ENCODE results near the gene HOXB4. TPM values are rescaled to one million over a fixed set of nuclear protein-coding genes. Genes with fewer than 3 reads are reported as not detected.

HOXB4 gene
- polyA plus RNA-seq, 2 donors: 1.8 to 4.2 TPM

DNA sequence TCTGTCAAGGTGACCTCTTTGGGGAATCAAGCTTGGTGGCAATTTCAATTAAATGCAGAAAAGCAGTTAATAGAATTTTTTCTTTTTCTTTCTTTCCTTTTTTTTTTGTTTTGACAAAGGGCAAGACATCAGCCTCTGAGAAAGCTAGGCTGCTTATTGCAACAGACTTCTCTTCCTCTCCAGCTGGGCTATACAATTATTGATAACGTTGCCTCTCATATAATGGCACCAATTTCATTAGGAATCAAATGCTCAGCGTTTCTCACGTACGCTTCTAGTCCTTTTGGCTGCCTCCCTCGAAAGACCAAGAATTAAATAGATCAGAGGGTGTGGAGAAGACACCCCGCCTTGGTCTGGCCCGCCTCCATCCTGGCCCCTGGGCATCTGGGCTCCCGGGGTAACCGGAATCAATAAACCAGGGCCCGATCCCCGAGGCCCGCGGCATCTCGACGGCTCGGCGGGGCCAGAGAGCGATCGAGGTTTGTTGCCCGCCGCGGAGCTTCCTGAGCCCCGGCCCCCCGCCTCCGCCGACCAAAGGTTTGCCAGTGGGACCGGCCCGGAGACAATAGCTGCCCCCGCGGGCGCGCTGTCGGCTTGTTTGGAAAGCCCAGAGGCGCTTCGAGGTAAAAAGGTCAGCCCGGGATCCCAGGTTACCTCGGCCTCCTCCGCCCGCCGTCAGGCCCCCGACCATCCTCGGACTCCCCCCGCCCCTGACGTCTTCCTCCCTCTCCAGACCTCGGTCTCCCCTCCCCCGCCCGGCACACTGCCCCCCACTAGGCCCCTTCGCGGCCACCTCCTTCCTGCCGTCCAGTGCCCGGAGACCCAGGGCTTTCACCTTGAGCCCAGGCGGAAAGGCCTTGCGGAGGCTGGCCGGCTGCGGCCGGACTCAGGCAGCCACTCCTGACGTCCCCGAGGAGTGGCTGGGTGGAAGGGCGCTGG lies 51.3 kb downstream of the HOXB4 start:
- Histone ChIP-seq H3K36me3 (ENCODE audit: control insufficient read depth in 2 of 2, insufficient read depth in 2 of 2, low read length in 1 of 2) (no peaks in the 10 kb centered on the region), H3K27me3 (ENCODE audit: control insufficient read depth in 1 of 2, insufficient read depth in 2 of 2, low read length in 2 of 2) (no peaks in the 10 kb centered on the region), H3K27ac (ENCODE audit: low read depth in 2 of 2, low read length in 1 of 2) (no peak overlapping the region), H3K9me3 (ENCODE audit: control insufficient read depth in 2 of 2, insufficient read depth in 1 of 2, low read depth in 1 of 2, low read length in 1 of 2) (no peaks in the 10 kb centered on the region), H3K4me1 (ENCODE audit: control insufficient read depth in 2 of 2, insufficient read depth in 2 of 2, low read length in 1 of 2) (peaks cover 4 to 7% of the 10 kb centered on the region in 2 donors), H3K4me3 (ENCODE audit: low read depth in 1 of 2, low read length in 2 of 2) (no peak overlapping the region)
- WGBS, 2 donors: 26 to 34% methylated on average over 58 to 59 of the region's 59 CpGs

Other genes with a start within 250 kb of the HOXB4 start
- 1 to 10 TPM; 1.1 to 2.6 TPM for gene SKAP1, start 148.1 kb downstream of the HOXB4 start, polyA plus RNA-seq
- 1 to 10 TPM in 1 of 2 donors, under 1 TPM in 1; 0.29 to 1.0 TPM for gene HOXB1, start 47.3 kb downstream of the HOXB4 start, polyA plus RNA-seq
- gene HOXB2, start 33.2 kb downstream of the HOXB4 start, polyA plus RNA-seq: 10 to 100 TPM; 11.3 to 18.9 TPM
- gene HOXB3, start 11.9 kb upstream of the HOXB4 start, polyA plus RNA-seq: 10 to 100 TPM in 1 of 2 donors, 1 to 10 TPM in 1; 6.3 to 12.7 TPM
- under 1 TPM; 0.09 to 0.10 TPM for gene HOXB5, start 15.4 kb upstream of the HOXB4 start, polyA plus RNA-seq
- gene HOXB6, start 26.6 kb upstream of the HOXB4 start, polyA plus RNA-seq: under 1 TPM; 0.29 to 0.31 TPM
- under 1 TPM; 0.27 to 0.39 TPM for gene HOXB7, start 32.7 kb upstream of the HOXB4 start, polyA plus RNA-seq
- gene HOXB8, start 36.9 kb upstream of the HOXB4 start, polyA plus RNA-seq: not detected
- under 1 TPM in 1 of 2 donors, not detected in 1; 0.02 TPM for gene HOXB9, start 48.0 kb upstream of the HOXB4 start, polyA plus RNA-seq
- gene PRAC1, start 144.2 kb upstream of the HOXB4 start, polyA plus RNA-seq: under 1 TPM in 1 of 2 donors, not detected in 1; 0.63 TPM
- gene PRAC2, start 144.8 kb upstream of the HOXB4 start, polyA plus RNA-seq: under 1 TPM in 1 of 2 donors, not detected in 1; 0.41 TPM
- under 1 TPM; 0.01 to 0.04 TPM for gene HOXB13, start 150.4 kb upstream of the HOXB4 start, polyA plus RNA-seq
- under 1 TPM; 0.02 to 0.05 TPM for gene TTLL6, start 238.9 kb upstream of the HOXB4 start, polyA plus RNA-seq

Measured in esophagus (tissue), 2 donors.